ENCODE measurements around the gene SNX11. TPM values are rescaled to one million over a fixed set of nuclear protein-coding genes. Genes with fewer than 3 reads are reported as not detected.
"Not testable (repeated sequence)": the region's sequence is repeated elsewhere in the genome, so short reads cannot be mapped to it uniquely, and the experiment has no call there.

SNX11 gene
- total RNA-seq, 1 experiment from 2014 or later: 26.8 TPM

- TF ChIP-seq YY1 (IDR thresholded peaks at IDR 0.05; ENCODE audit: extremely low read depth, insufficient replicate concordance, low read depth, low read length) (no peak), EZH2 (IDR thresholded peaks at IDR 0.05) (no peak), ZFX (IDR thresholded peaks at IDR 0.05) (no peak), RAD21 (IDR thresholded peaks at IDR 0.05; ENCODE audit: low read depth) (no peak), ELF1 (IDR thresholded peaks at IDR 0.05; ENCODE audit: borderline replicate concordance, low read depth) (no peak), POLR2AphosphoS5 (IDR thresholded peaks at IDR 0.05; ENCODE audit: low read depth, low read length) (no peak), SIN3A (IDR thresholded peaks at IDR 0.05; ENCODE audit: low read depth) (no peak)
Observed at GRCh38 chr17:48071654-48072053, 35.9 kb upstream of the SNX11 start (continued).

GRCh38 chr17:48072811-48073210 lies 34.8 kb upstream of the SNX11 start:
- BruUV-seq (replicated peaks); intact Hi-C loops (cut with micrococcal nuclease); H3K27ac ChIP-seq (ENCODE audit: low read depth, low read length); H3K4me1 ChIP-seq (ENCODE audit: control insufficient read depth in 1 of 2, insufficient read depth in 2 of 2, low read length in 2 of 2); H3K9me2 ChIP-seq (ENCODE audit: insufficient read depth); H3K9me3 ChIP-seq (ENCODE audit: control insufficient read depth in 1 of 2, insufficient read depth in 1 of 2, low read depth in 1 of 2, low read length in 2 of 2); DNase-seq (ENCODE audit: low read depth, low spot score); H3K4me2 ChIP-seq (ENCODE audit: low read length); H3K9ac ChIP-seq (ENCODE audit: low read length); ATAC-seq; H3K4me3 ChIP-seq (replicated peaks in 1 of 2; ENCODE audit: low read depth in 1 of 2, low read length in 2 of 2); H2AFZ ChIP-seq (ENCODE audit: low read depth, low read length, poor library complexity, severe bottlenecking); H4K20me1 ChIP-seq (ENCODE audit: insufficient read depth); H3K27me3 ChIP-seq (ENCODE audit: insufficient read depth, low read length); POLR2A ChIA-PET: not testable (repeated sequence)
- Histone ChIP-seq H3K36me3 (ENCODE audit: control insufficient read depth in 1 of 2, insufficient read depth in 2 of 2, low read length in 2 of 2) (peaks cover 45 to 51% of the 10 kb centered on the region in 2 experiments), H3K79me2 (ENCODE audit: insufficient read depth, low read length) (peaks cover 25% of the 10 kb centered on the region)
- RAD21 ChIA-PET (ENCODE audit: low non-redundant PET in 1 of 2, low total read pairs in 2 of 2, uncharacterized antibody in 2 of 2, unreplicated experiment in 2 of 2): interaction anchor here in 1 of 2 experiments (0.8 kb wide), 1 partner anchor 47 kb away, joined by 3 read pairs; no protein-coding TSS in a partner anchor
- CTCF ChIA-PET: interaction anchor here (1.1 to 7.9 kb wide), 2 partner anchors 47 to 61 kb away, joined by 3 to 79 read pairs; no protein-coding TSS in a partner anchor

GRCh38 chr17:48073566-48074094 lies 33.9 kb upstream of the SNX11 start:
- ATAC-seq; BruUV-seq (replicated peaks); H3K27me3 ChIP-seq (ENCODE audit: insufficient read depth, low read length); H3K9me3 ChIP-seq (ENCODE audit: control insufficient read depth in 1 of 2, insufficient read depth in 1 of 2, low read depth in 1 of 2, low read length in 2 of 2); H4K20me1 ChIP-seq (ENCODE audit: insufficient read depth); H3K27ac ChIP-seq (ENCODE audit: low read depth, low read length); POLR2A ChIA-PET; H3K4me1 ChIP-seq (ENCODE audit: control insufficient read depth in 1 of 2, insufficient read depth in 2 of 2, low read length in 2 of 2); H3K9me2 ChIP-seq (ENCODE audit: insufficient read depth); H3K4me2 ChIP-seq (ENCODE audit: low read length); H3K4me3 ChIP-seq (replicated peaks in 1 of 2; ENCODE audit: low read depth in 1 of 2, low read length in 2 of 2); H3K9ac ChIP-seq (ENCODE audit: low read length); DNase-seq (ENCODE audit: low read depth, low spot score); H2AFZ ChIP-seq (ENCODE audit: low read depth, low read length, poor library complexity, severe bottlenecking): not testable (repeated sequence)
- ChIA-PET CTCF (interaction anchor here (1.1 to 7.9 kb wide), 2 partner anchors 47 to 60 kb away, joined by 3 to 79 read pairs; no protein-coding TSS in a partner anchor), RAD21 (ENCODE audit: low non-redundant PET in 1 of 2, low total read pairs in 2 of 2, uncharacterized antibody in 2 of 2, unreplicated experiment in 2 of 2) (interaction anchor here (0.7 to 0.8 kb wide), 3 partner anchors 47 to 48 kb away, joined by 3 read pairs; no protein-coding TSS in a partner anchor)
- intact Hi-C loops (cut with micrococcal nuclease): loop anchor here (1.0 kb wide), 1 partner anchor 47 kb away; no protein-coding TSS in a partner anchor
- peaks cover 32% of the 10 kb centered on the region for H3K79me2 ChIP-seq (ENCODE audit: insufficient read depth, low read length)
- peaks cover 42 to 49% of the 10 kb centered on the region in 2 experiments for H3K36me3 ChIP-seq (ENCODE audit: control insufficient read depth in 1 of 2, insufficient read depth in 2 of 2, low read length in 2 of 2)
